Hypothalamus (tissue), 51 donors: ENCODE measurements around the gene PRDM16.

Experiments used
- DNase-seq, 51 donors: peaks; one replicate each; lab custom pipeline; 2025; lab: John Stamatoyannopoulos, UW

The PRDM16 gene

DNA sequence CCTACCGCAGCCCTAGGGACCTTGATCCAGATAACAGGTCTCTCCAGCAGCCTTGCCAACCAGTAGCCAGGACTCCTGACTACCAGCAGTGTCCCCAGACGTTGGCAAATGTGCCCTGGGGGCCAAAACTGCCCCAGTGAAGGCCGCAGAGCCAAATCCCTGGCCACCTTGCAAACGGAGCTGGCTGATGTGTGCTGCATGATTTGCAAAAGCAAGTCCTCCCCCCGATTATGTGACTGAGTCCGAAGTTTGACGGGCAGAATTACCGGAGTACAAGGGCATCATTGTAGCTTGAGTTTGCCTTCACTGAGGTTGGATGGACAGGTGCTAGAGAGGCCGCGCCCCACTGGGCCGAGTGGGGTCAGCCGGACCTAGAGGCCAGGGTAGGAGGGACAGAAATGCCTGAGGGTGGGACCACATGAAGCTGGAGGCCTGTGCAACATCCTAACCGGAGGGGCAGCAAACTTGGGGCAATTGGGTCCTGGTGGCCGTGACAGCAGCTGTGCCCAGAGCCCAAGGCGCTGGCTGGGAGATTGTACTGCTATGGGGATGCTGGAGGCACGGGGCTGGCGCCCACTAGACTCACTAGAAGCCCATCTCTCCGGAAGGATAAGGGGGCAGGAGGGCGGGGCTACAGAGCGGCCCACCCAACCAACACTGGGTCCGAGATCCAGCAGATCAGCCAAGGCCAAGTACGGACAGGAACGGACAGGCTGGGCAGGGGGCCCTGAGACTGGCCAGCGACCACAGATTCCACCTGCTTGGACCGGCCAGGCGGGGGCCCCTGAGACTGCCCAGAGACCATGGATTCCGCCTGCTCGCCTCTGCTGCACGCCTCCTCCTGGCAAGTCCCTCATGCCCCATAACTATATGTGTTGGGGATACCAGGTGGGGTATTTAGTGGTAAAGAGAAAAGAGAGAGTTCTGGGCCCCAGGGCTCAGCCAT lies 388.2 kb downstream of the PRDM16 start:
- no peak for DNase-seq

DNA sequence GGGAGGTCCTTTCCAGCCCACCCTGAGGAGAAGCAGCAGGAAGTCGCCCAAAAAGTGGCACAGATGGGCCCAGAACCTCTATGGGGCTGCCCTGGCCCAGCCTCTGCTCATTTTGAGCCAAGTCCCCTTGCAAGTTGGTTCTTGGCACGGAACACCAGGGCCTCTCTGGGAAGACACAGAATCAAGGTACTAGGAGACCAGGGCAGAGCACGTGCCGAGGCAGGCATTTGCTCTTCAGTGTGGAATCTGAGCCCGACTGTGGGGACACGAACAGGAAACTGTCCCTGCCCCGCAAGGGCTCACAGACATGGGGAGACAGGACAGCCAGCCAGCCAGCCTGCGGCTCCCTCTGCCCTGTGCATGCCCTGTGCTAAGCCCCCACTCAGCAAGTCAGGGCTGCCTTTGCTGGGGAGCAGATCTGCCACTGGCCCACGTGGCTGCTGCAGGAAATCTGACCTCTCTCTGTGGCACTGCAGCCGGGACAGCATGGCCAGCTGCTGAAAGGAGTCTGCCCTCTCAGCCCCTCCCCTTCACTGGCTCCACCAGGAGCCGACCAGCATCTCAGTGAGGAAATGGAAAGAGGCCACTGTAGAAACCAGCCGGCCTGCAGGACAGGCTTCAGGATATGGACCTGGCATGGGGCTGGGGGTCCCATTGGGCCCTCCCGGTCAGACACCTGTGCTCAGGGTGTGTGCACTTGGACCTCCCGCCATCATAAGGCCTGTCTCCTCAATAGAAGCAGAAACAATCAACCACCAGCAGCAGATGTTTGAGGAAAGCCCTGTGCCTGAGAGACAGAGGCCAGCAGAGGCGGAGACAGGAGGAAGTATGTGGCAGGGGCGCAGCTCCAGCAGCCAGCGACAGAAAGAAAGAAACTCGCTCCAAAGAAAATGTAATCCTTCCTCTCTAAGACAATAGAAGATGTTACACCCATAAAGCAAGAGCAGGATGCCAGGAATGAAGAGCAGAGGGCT lies 389.2 kb downstream of the PRDM16 start:
- DNase-seq = peak in 17 of 51 donors; percentile 16 to 71 (median 40)

DNA sequence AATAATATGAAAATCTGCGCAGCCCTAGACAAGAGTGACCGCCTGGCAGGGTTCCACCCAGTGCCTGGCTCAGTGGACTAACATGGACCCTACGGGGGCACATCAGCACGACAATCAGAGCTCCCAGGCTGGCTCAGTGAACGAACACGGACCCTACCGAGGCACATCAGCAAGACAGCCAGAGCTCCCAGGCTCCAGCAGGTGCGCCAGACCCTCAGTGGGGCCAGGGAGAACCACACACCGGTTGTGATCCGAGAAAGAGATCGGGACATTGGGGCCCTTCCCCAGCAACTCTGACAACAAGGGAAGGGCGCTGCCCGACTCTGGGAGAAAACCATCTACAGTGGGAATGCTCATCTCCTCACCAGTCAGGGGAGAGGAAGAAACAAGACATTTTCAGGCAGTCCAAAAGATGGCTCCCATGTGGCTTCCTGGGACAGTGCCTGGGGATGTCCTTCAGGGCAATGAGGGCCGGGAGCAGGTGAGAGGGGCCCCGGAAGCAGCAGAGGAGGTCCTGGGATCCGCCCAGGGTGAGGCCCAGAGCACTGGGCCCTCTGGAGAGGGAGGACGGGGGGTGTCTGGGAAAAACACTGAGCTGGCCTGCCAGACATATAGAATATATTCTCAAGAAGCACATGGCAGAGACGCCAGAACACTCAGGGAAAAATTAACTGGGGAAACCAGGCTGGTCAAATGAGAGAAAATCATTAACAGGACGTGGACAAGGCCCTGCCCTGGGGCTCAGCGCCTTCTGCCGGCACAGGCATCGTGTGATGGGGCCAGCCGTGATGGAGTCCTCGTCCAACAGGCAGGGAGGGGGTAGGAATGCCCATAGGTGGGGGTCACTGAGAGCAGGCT lies 390.3 kb downstream of the PRDM16 start:
- no peak for DNase-seq

DNA sequence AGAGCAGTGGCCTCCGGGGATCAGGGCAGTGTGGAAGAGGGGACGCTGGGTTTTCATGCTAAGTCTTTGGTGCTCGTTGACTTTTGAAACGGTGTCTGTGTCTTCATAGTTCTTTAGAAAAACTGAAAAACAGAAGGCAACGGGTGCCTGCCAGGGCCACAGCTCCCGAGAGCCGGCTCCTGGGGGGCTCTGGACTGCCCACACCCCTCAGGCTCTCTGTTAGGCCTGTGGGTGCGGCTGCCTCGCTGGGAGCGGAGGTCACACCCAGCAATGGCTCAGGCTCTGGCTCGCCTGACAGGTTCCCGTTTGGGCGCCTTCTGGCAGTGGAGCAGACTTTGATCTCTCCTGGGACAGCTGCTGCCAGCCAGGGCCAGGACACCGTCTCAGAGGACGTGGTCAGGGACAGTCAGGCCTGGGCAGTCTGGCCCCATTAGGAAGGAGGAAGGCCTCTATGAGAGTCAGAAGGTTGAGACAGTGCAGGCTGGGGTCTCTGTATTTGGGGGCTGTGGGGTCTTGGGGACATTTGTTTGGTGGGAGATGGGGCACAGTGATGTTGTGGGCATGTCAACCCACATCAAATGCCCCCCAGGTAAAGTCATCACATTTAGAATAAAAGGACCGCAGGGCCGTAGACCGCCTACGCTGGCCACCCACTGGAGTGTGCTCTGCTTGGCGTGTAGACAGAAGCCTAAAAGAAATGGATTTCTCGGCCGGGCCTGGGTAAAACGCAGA lies 391.1 kb downstream of the PRDM16 start:
- DNase-seq = no peak

DNA sequence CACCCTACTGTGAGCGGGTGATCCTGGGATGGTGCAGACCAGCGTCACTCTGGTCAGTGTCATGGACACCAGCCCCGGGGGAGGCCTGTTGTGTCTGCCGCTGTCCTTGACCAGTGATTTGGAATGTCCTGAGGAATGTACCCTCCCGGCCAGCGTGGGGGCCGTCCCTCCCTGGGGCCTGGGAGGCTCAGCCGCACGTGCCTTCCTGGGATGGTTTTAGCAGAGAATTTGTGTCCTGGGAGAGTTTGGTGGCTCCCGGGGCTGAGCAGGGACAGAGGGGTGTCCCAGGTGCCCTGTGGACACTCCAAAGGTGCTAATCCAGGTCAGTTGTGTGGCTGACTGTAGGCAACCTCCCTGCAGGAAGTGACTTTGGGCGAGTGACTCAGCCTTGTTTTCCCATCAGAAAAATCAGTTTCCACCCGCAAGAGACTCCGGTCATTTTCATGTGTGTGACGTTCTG lies 391.7 kb downstream of the PRDM16 start:
- no peak for DNase-seq

DNA sequence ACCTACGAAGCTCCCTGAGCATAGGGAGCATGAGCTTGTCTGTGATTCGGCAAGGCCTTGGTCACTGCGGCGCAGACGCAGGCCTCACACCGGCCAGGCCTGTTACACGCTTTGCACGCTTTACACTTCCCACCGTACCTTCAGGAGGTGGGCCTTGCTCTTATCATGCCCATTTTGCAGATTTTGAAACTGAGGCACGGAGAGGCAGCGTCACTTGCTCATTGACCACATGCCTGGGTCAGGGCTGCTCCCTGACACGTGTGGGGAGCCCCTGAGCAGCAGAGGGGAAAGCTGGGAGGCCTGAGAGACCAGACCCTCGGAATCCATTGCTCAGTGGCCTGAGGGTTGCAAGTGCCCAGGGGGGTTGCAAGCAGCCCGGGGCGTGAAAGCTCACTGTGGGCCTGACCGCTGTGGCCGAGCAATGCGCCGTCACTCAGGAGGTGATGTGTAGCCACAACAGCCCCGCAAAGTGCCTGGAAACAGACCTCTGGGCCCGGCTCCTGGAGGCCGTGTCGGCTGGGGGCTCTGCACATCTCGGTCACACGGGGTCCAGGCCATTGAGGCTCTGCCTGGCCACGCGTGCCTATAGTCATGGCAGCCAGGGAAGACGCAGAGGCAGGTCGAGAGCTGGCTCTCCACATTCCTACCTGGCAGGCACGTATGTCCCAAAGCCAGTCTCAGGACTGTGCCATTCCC lies 392.4 kb downstream of the PRDM16 start:
- DNase-seq = no peak

DNA sequence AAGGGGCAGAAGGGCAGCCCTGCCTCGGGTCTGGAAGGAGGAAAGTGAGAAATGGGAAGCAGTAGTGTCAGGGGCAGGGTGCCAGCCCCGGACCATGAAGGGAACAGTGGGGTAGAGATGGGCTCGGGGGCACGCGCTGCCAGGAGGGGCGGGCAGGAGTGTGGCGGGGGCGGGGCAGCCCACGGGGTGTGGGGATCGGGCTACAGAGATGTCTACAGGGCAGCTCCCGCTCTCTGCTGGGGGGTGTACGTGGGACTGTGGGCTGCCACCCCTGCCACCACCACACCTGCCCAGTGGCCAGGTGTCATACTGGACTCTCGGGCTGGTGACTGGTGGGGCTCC lies 392.9 kb downstream of the PRDM16 start:
- no peak for DNase-seq

DNA sequence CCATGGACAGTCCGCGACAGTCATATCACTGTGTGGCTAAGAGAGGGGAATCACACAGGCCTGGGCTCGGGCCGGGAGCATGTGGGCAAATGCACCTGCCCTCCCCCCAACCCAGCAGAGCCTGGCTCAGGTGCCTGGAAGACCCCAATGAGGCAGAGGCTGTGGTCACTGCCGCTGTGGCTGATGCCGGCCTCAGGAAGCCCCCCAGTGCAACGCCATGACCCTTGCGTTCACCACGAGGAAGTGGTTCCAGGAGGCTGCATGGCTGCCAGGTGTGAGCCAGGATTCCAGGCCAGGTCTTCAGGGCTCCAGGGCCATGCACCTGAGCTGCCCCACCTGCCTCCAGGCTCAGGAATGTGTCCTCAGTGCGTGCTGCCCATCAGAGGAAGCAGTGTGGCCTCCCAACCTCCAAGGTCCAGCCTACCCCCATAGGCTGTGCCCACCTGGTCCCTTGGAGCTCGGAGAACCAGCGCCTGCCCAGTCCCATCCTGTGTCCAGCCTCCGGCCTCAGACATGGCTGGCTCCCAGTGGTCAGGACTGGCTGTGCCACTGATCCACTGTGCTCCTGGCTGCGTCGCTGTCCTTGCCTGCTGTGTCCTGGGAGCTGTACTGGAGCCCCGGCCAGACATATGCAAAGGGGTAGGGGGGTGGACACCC lies 393.5 kb downstream of the PRDM16 start:
- no peak for DNase-seq

DNA sequence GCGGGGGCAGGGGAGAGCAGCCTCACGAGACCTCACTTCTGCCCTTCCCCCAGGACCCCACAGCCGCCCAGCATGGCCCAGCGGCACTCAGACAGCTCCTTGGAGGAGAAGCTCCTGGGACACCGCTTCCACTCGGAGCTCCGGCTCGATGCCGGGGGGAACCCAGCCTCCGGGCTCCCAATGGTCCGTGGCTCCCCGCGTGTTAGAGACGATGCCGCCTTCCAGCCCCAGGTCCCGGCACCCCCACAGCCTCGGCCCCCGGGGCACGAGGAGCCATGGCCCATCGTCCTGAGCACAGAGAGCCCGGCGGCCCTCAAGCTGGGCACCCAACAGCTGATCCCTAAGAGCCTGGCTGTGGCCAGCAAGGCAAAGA lies 394.0 kb downstream of the PRDM16 start:
- no peak for DNase-seq

DNA sequence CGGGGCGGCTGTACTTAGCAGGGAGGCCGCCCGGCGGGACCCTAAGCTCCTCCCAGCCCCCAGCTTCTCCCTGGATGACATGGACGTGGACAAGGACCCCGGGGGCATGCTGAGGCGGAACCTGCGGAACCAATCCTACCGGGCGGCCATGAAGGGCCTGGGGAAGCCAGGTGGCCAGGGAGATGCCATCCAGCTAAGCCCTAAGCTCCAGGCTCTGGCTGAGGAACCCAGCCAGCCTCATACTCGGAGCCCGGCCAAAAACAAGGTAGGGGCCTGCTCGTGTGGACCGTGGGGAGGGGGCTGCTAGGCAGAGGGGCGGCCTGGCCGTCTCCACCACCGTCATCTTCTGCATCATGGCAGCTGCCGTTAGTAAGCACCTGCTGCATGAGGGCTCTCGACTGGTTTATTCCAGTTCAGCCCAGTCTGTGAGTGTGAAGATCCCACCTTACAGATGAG lies 394.4 kb downstream of the PRDM16 start:
- no peak for DNase-seq

DNA sequence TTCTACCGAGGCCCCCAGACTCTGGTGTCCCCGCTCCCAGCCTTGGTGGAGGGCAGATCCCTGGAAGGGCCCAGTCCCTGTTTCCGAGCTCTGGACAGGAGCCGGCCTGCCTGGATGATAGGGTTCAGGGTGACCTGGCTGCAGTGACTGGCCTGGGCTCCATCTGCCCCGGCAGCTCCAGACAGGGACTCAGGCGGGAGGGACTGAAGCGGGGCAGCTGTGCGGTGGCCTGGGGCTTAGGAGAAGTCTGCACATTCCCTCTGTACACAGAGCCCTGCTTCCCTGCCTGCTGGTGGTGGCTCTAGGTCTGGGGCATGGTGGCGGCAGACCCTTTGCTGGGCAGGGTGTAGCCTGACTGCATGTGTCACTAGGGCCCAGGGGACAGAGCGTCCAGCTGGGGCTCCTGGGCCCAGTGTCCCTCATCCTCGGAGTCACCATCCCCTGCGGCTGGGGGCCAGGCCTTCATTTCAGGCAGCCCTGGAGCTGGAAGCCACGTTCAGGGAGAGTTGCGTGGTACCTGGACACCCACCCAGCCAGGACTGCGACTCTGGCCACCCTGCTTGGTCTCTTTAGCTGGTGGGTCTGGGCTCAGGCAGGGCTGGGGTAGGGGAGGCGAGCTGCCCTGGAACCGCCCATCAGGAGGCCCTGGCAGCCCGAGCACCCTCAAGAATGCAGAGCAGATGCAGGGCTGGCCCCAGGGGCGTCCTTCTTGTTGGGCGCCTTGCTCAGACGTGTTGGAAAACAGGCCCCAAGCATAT lies 395.1 kb downstream of the PRDM16 start:
- DNase-seq = no peak

DNA sequence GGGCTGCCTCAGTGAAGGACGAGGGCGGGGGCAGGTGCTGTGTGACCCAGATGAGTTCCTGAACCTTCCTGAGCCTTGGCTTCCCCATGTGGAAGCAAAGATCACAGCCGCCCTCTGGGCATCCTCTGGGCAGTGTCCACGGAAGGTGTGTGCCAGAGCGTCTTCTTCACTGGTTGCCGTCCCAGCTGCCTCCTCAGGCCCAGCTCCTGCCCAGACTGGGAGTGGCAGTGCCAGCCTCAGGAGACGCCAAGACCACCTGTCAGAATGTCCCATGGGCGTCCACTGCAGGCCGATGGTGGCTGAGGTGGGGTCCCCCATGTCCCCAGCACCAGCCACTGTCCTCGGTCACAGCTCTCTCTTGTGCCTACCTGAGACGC lies 395.6 kb downstream of the PRDM16 start:
- DNase-seq = no peak

DNA sequence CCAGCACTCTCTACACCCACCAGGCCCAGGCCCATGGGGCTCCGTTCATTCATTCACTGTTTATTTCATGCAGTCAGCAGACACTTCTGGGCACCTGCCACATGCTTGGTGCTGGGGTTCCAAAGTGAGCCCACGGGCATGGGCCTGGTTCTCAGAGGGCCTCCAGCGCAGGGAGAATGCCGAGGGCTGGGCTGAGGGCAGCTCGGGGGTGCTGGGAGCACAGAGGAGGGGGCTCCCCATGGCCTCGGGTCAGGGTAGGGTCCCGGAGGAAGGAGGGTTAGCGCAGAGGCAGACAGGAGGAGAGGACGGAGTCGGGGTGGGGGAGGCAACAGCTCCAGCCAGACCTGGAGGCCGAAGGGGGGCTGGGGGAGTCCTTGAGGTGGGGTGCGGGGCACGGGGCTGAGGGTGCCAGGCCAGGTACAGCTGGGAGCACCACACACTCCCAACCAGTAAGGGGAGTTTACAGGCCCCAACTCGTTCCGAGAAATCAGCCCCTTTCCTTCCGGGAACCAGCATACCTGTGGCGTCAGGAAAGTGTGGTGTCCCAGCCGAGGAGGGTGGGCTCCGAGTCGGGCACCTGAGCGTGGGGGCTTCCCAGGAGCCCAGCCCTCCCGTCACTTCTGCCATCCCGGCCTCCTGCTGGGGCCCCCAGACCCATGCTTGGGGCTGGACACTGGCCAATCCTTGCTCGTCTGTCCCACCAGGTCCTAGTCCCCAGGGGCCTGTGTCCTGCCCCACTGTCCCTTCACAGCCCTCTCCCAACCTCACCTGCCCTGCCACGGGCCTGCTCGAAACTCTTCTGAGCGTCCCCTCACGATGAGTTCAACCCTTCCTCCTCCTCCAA lies 396.3 kb downstream of the PRDM16 start:
- no peak for DNase-seq

DNA sequence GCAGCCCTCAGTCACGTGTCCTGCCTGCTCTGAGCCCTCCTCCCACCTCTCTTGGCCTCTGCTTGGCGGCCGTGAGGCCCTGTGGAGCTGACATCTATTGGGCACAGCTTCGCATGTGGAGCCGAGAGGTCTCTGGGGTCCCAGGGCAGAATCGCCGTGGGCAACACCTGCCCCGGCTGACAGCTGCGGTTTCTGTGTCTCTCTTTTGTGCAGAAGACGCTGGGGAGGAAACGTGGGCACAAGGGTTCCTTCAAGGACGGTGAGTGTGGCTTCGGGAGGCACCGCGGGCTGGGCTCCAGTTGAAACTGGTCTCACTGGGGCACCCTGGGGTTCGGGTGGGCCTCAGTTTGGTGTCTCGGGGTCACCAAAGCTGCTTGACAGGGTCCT lies 396.9 kb downstream of the PRDM16 start:
- no peak for DNase-seq

DNA sequence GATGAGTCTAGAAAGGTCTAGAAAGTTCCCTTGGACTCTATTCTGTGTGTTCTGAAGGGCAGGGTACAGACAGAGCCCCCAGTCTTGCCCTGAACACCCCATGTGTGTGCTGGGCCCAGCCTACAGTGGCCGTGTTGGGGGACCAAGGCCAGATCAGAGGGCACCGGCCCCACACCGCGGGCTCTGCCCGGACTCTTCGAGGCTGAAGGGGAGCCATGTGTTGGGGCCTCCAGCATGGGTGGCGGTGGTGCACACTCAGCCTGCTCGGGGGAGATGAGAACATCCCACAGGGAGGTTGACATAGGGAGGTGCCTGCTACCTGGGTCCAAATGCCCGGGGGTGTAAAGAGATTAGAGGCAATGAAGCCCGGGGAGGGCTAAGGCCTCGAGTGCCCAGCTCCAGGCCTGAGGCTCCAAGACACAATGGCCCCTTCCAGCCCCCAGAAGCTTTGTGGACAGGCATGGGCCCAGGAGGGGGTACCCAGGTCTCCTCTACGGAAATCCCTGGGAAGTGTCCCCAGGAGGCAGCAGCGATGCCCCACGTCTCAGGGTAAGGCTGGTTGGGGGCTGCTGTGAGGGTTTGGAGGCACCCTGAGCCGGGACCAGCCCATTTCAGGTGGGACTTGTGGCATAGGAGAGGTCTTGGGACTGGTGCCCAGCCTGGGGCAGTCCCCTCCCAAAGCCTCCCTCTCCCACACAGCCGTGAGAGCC lies 397.5 kb downstream of the PRDM16 start:
- DNase-seq = no peak
